ENCODE data around the gene CREBBP.

DNA sequence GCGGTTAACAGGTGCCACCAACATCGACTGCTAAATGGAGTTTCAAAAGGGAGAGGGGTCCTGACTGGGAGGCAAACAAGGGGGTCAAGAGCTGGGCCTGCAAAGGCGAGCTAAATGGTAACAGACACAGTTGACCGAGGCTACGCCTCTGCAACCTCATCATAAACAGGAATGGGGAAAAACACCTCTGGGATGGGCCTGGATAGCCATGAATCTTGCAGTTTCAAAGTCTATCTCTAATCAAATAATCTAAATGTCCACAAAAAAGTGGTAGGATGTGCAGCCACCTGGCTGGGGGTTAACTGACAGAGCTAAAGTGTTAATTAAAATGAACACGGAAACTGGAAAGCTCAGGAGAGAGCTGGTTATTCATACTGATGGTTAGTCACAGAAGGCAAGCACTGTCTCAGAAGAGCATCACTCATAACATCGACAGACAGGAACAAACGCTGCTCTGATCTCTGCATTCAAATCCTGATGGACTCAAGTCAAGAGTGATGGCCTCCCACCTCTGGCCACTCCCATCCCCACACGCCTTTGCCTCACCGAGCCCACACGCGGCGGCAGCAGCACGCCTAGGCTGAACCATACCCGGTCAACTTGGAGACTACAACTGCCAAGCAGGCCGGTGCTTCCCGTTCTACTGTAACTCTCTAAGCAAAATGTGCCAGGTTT is 56.3 kb downstream of the CREBBP start:
- TF ChIP-seq, protein P1, sequence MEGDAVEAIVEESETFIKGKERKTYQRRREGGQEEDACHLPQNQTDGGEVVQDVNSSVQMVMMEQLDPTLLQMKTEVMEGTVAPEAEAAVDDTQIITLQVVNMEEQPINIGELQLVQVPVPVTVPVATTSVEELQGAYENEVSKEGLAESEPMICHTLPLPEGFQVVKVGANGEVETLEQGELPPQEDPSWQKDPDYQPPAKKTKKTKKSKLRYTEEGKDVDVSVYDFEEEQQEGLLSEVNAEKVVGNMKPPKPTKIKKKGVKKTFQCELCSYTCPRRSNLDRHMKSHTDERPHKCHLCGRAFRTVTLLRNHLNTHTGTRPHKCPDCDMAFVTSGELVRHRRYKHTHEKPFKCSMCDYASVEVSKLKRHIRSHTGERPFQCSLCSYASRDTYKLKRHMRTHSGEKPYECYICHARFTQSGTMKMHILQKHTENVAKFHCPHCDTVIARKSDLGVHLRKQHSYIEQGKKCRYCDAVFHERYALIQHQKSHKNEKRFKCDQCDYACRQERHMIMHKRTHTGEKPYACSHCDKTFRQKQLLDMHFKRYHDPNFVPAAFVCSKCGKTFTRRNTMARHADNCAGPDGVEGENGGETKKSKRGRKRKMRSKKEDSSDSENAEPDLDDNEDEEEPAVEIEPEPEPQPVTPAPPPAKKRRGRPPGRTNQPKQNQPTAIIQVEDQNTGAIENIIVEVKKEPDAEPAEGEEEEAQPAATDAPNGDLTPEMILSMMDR (IDR thresholded peaks at IDR 0.05; ENCODE audit: extremely low read depth in 1 of 2, insufficient read depth in 1 of 2, low read depth in 1 of 2, low read length in 2 of 2), result no peak
- TF ChIP-seq POLR2A (IDR thresholded peaks at IDR 0.05; ENCODE audit: low read depth, low read length), result no peak
- TF ChIP-seq EZH2 (IDR thresholded peaks at IDR 0.05; ENCODE audit: borderline replicate concordance, low read depth, low read length, severe bottlenecking), result no peak

All from endothelial cell of umbilical vein (primary cell).